Stimulated activated CD8-positive, alpha-beta memory T cell treated with anti-CD3 and anti-CD28 coated beads, Interleukin-15, amount 100 ng/mL, for 1 hour (primary cell): ENCODE measurements around the gene ZNG1F.
"Not testable (repeated sequence)": the region's sequence is repeated elsewhere in the genome, so short reads cannot be mapped to it uniquely, and the experiment has no call there.

ENCODE experiments used
- DNase-seq: peaks from one replicate; pipeline ENCODE4 v3.0.0-alpha.2; 2020; ENCODE audit warnings: low read depth

ZNG1F gene

GRCh38 chr9:41086215-41086614, 102.9 kb downstream of the ZNG1F start:
- DNase-seq, result not testable (repeated sequence)

GRCh38 chr9:41082358-41082757, 106.8 kb downstream of the ZNG1F start:
- DNase-seq, result not testable (repeated sequence)
